Smooth muscle cell (in vitro differentiated cells): ENCODE data around the gene RGL1. TPM values are rescaled to one million over a fixed set of nuclear protein-coding genes. Genes with fewer than 3 reads are reported as not detected.
A peak's percentile ranks its signal among the peaks of the same experiment; 100 is the strongest.

ENCODE experiments used
- DNase-seq: peaks from one replicate; lab custom pipeline; 2025; ENCODE audit not compliant: unreplicated experiment; lab: John Stamatoyannopoulos, UW
- H2AFZ ChIP-seq: fragments of 200-600 bp; sonication (generic); 2 replicates; pipeline ENCODE4 v1.6.0; 2016; ENCODE audit warnings: antibody characterized with exemption, low read depth, mild to moderate bottlenecking
- H3F3A ChIP-seq: fragments of 200-600 bp; sonication (generic); 2 replicates; pipeline ENCODE4 v1.6.0; 2017; ENCODE audit warnings: antibody characterized with exemption, low read depth
- H3K27ac ChIP-seq: fragments of 200-600 bp; sonication (generic); 2 replicates; pipeline ENCODE4 v1.5.1; 2016; ENCODE audit warnings: low read depth, mild to moderate bottlenecking
- H3K27me3 ChIP-seq: fragments of 200-600 bp; sonication (generic); 2 replicates; pipeline ENCODE4 v1.6.1; 2016; ENCODE audit warnings: low read depth, mild to moderate bottlenecking
- H3K36me3 ChIP-seq: fragments of 200-600 bp; sonication (generic); 2 replicates; pipeline ENCODE4 v1.5.1; 2016; ENCODE audit warnings: low read depth
- H3K4me1 ChIP-seq: fragments of 200-600 bp; sonication (generic); 2 replicates; pipeline ENCODE4 v1.5.1; 2016; ENCODE audit warnings: low read depth
- H3K4me2 ChIP-seq: fragments of 200-600 bp; sonication (generic); 2 replicates; pipeline ENCODE4 v1.6.0; 2016; ENCODE audit warnings: mild to moderate bottlenecking
- H3K4me3 ChIP-seq: fragments of 200-600 bp; sonication (generic); 2 replicates; pipeline ENCODE4 v1.5.1; 2016; ENCODE audit warnings: mild to moderate bottlenecking
- H3K79me2 ChIP-seq: fragments of 200-600 bp; sonication (generic); 2 replicates; pipeline ENCODE4 v1.6.0; 2016; ENCODE audit warnings: low read depth, mild to moderate bottlenecking
- H3K9ac ChIP-seq: fragments of 200-600 bp; sonication (generic); 2 replicates; pipeline ENCODE4 v1.6.0; 2016; ENCODE audit warnings: low read depth
- H3K9me3 ChIP-seq: fragments of 200-600 bp; sonication (generic); replicated peaks from 2 replicates; pipeline ENCODE4 v1.5.1; 2016; ENCODE audit warnings: low read depth
- H4K20me1 ChIP-seq: fragments of 200-600 bp; sonication (generic); 2 replicates; pipeline ENCODE4 v1.6.0; 2016; ENCODE audit warnings: low read depth
- WGBS: methylation state at CpG from one replicate; pipeline ENCODE4 v1.1.7; 2016; ENCODE audit warnings: low lambda C conversion rate; 5-methylcytosine and 5-hydroxymethylcytosine counted together
- polyA plus RNA-seq: library from polyadenylated mRNA; unstranded; fragments of >200 nt; fragmentation: Nextera tagmentation; extraction: Ambion mirVana; gene quantifications from 2 replicates; pipeline ENCODE4 v1.2.1, GENCODE V29; 2016
- total RNA-seq: library from RNA; depleted of rRNA; stranded (reverse); fragments of >200 nt; gene quantifications from 2 replicates; pipeline ENCODE4 v1.2.3, GENCODE V29; 2014
- TF ChIP-seq, protein P1 (sequence below): fragments of 200-600 bp; sonication (generic); IDR thresholded peaks from 2 replicates; pipeline ENCODE4 v1.5.1; 2017; ENCODE audit warnings: borderline replicate concordance, mild to moderate bottlenecking, antibody characterized with exemption; ENCODE audit not compliant: insufficient read depth, poor library complexity, severe bottlenecking

Gene RGL1
- total and polyA plus RNA-seq, 2 experiments from 2014 or later = 21.1 to 21.4 TPM

DNA sequence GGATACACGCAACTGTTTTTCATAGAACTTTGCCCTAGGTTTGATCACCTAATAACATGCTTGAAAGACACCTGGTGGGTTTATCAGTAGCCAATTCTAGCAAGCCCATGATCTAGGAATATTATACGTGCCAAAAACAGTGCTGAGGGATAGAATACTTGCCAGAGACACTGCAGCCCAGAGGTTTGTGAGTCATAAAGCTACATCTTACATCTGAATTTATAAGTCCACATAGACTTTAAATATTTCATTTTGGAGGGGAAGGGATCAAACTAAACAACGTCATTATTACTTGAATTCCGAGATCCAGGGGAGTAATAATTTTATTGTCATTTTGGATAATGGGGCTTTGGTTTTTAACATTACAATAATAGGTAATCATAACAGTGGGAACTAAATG lies 31.7 kb downstream of the RGL1 start:
- no peak overlapping the region for H3K9ac ChIP-seq
- no peak for DNase-seq
- TF ChIP-seq, protein P1, sequence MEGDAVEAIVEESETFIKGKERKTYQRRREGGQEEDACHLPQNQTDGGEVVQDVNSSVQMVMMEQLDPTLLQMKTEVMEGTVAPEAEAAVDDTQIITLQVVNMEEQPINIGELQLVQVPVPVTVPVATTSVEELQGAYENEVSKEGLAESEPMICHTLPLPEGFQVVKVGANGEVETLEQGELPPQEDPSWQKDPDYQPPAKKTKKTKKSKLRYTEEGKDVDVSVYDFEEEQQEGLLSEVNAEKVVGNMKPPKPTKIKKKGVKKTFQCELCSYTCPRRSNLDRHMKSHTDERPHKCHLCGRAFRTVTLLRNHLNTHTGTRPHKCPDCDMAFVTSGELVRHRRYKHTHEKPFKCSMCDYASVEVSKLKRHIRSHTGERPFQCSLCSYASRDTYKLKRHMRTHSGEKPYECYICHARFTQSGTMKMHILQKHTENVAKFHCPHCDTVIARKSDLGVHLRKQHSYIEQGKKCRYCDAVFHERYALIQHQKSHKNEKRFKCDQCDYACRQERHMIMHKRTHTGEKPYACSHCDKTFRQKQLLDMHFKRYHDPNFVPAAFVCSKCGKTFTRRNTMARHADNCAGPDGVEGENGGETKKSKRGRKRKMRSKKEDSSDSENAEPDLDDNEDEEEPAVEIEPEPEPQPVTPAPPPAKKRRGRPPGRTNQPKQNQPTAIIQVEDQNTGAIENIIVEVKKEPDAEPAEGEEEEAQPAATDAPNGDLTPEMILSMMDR = no peak
- H3F3A ChIP-seq = no peaks in the 10 kb centered on the region
- H3K79me2 ChIP-seq = peaks cover 57% of the 10 kb centered on the region
- peak overlapping the region; percentile 64 for H3K4me2 ChIP-seq
- no peak overlapping the region for H2AFZ ChIP-seq
- H3K4me3 ChIP-seq = no peak overlapping the region
- H4K20me1 ChIP-seq = peaks cover 31% of the 10 kb centered on the region
- no peak overlapping the region for H3K27ac ChIP-seq
- H3K27me3 ChIP-seq = no peaks in the 10 kb centered on the region
- no peaks in the 10 kb centered on the region for H3K9me3 ChIP-seq
- no peaks in the 10 kb centered on the region for H3K36me3 ChIP-seq
- WGBS = 72% methylated on average over 4 of the region's 4 CpGs
- peaks cover 19% of the 10 kb centered on the region for H3K4me1 ChIP-seq

DNA sequence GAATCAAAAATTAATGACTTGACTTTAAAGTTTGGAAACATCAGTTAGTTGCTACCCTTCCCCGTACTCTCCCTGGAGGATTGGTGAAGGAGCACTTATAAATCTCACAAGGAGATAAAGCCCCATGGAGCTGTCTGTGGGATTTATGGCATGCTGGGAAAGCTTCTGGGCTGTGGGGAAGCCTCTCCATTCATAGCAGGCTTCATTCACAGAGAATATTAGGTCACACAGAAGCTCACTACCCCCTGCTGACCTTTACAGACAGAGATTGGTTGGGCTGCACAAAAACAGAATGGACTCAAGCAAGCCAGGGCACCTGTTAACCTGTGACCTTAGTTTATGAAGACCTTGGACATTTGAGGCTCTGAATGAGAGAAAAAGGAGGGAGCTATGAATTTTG lies 32.1 kb downstream of the RGL1 start:
- peaks cover 52% of the 10 kb centered on the region for H3K79me2 ChIP-seq
- no peak overlapping the region for H3K4me3 ChIP-seq
- no peak overlapping the region for H3K27ac ChIP-seq
- no peaks in the 10 kb centered on the region for H3K27me3 ChIP-seq
- 9% methylated on average over 1 of the region's 1 CpG for WGBS
- H3K9me3 ChIP-seq = no peaks in the 10 kb centered on the region
- peaks cover 24% of the 10 kb centered on the region for H3K4me1 ChIP-seq
- TF ChIP-seq, protein P1 = no peak
- peaks cover 4% of the 10 kb centered on the region for H3F3A ChIP-seq
- no peak overlapping the region for H3K9ac ChIP-seq
- no peak for DNase-seq
- peak overlapping the region; percentile 64 for H3K4me2 ChIP-seq
- no peaks in the 10 kb centered on the region for H3K36me3 ChIP-seq
- H2AFZ ChIP-seq = no peak overlapping the region
- peaks cover 26% of the 10 kb centered on the region for H4K20me1 ChIP-seq

DNA sequence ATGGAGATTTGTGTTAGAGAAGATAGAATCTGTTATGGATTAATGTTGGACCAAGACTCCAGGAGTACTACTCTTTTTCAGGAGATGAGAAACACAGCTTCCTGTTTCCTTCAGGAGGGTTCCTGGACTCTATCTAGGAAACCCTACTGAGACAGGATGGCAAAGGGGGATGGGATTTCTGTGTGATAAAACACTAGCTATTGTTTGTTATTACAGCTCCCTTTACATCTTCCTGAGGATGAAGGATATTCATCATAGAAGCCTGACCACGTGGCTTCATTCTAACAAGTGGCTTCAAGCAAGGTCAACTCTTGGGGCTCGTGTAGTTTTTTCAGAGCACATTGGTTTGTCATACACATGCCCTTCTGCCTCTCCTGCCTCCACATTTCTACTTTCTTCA lies 33.3 kb downstream of the RGL1 start:
- WGBS = 70% methylated on average over 2 of the region's 2 CpGs
- H3K9me3 ChIP-seq = no peaks in the 10 kb centered on the region
- H3K4me2 ChIP-seq = no peak overlapping the region
- peaks cover 32% of the 10 kb centered on the region for H3K4me1 ChIP-seq
- no peak overlapping the region for H3K4me3 ChIP-seq
- no peaks in the 10 kb centered on the region for H3K27me3 ChIP-seq
- H3K36me3 ChIP-seq = no peaks in the 10 kb centered on the region
- DNase-seq = no peak
- TF ChIP-seq, protein P1 = no peak
- H3K27ac ChIP-seq = no peak overlapping the region
- peaks cover 11% of the 10 kb centered on the region for H3F3A ChIP-seq
- H4K20me1 ChIP-seq = peaks cover 19% of the 10 kb centered on the region
- no peak overlapping the region for H3K9ac ChIP-seq
- H3K79me2 ChIP-seq = peaks cover 45% of the 10 kb centered on the region
- no peak overlapping the region for H2AFZ ChIP-seq

DNA sequence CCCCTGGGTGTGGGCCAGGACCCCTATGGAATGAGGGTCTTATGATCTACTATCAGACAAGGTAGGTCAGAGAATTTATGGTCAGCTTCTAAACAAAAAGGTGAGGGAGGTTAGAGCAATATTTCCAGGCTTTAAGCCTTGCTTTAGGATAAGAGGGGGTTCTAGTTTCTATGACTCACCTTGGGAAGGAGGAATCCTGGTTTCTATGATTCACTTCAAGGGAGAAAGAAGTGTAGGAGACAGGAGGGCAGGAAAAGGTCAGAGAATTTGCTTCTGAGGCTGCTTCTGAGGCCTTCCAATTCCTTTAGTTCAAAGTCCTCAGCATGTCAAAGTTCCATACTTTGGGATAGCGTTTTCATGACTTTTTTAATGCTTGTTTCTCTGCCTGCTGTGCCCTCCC lies 35.2 kb downstream of the RGL1 start:
- Histone ChIP-seq H2AFZ (no peak overlapping the region), H3K9ac (no peak overlapping the region), H4K20me1 (peaks cover 24% of the 10 kb centered on the region), H3K79me2 (peaks cover 33% of the 10 kb centered on the region), H3K4me3 (no peak overlapping the region), H3K36me3 (no peaks in the 10 kb centered on the region), H3K4me1 (peaks cover 46% of the 10 kb centered on the region), H3K27me3 (no peaks in the 10 kb centered on the region), H3K4me2 (no peak overlapping the region), H3F3A (peaks cover 26% of the 10 kb centered on the region), H3K27ac (no peak overlapping the region), H3K9me3 (no peaks in the 10 kb centered on the region)
- DNase-seq = no peak
- TF ChIP-seq, protein P1 = no peak
- 75% methylated on average over 1 of the region's 1 CpG for WGBS
